H9 (cell line): ENCODE measurements around the gene TJAP1. TPM values are rescaled to one million over a fixed set of nuclear protein-coding genes. Genes with fewer than 3 reads are reported as not detected.

Source experiments
- DNase-seq: peaks from one replicate; pipeline ENCODE4 v3.0.0-alpha.2; 2017
- H2AFZ ChIP-seq: one replicate; pipeline ENCODE4 v1.6.1; 2013; ENCODE audit warnings: mild to moderate bottlenecking, low read length, control low read depth, moderate library complexity
- H2AK5ac ChIP-seq: 2 replicates; pipeline ENCODE4 v1.6.1; 2013; ENCODE audit warnings: low read length, control low read depth, mixed read lengths; ENCODE audit not compliant: insufficient read length
- H2BK120ac ChIP-seq: one replicate; pipeline ENCODE4 v1.6.1; 2013; ENCODE audit warnings: low read depth, mild to moderate bottlenecking, low read length, control low read depth, inconsistent platforms; ENCODE audit not compliant: poor library complexity, severe bottlenecking
- H2BK12ac ChIP-seq: 2 replicates; pipeline ENCODE4 v1.6.1; 2013; ENCODE audit warnings: low read length, control low read depth, mixed read lengths, low read depth; ENCODE audit not compliant: insufficient read length
- H2BK15ac ChIP-seq: 2 replicates; pipeline ENCODE4 v1.6.1; 2013; ENCODE audit warnings: low read depth, low read length, control low read depth
- H2BK20ac ChIP-seq: one replicate; pipeline ENCODE4 v1.6.1; 2013; ENCODE audit warnings: low read depth, mild to moderate bottlenecking, low read length, control low read depth, inconsistent platforms; ENCODE audit not compliant: poor library complexity, severe bottlenecking
- H2BK5ac ChIP-seq: 2 replicates; pipeline ENCODE4 v1.6.1; 2013; ENCODE audit warnings: low read length, control low read depth, mixed read lengths; ENCODE audit not compliant: insufficient read length
- H3K14ac ChIP-seq: 2 replicates; pipeline ENCODE4 v1.6.1; 2013; ENCODE audit warnings: low read length, control low read depth; ENCODE audit not compliant: insufficient read depth
- H3K18ac ChIP-seq: 2 replicates; pipeline ENCODE4 v1.6.1; 2013; ENCODE audit warnings: low read depth, mild to moderate bottlenecking, mixed read lengths, low read length, control low read depth; ENCODE audit not compliant: insufficient read length
- H3K23ac ChIP-seq: 2 replicates; pipeline ENCODE4 v1.6.1; 2013; ENCODE audit warnings: low read length, control low read depth, mixed read lengths, low read depth; ENCODE audit not compliant: insufficient read length
- H3K23me2 ChIP-seq: 2 replicates; pipeline ENCODE4 v1.6.1; 2013; ENCODE audit warnings: low read depth, mild to moderate bottlenecking, mixed read lengths, low read length, control low read depth; ENCODE audit not compliant: insufficient read length, poor library complexity, severe bottlenecking
- H3K27ac ChIP-seq: 2 replicates; pipeline ENCODE4 v1.5.1; 2013; ENCODE audit warnings: low read length, control low read depth, mixed read lengths, low read depth; ENCODE audit not compliant: insufficient read length
- H3K27me3 ChIP-seq: 2 replicates; pipeline ENCODE4 v1.6.1; 2013; ENCODE audit warnings: low read length, control low read depth, inconsistent platforms; ENCODE audit not compliant: insufficient read depth
- H3K4ac ChIP-seq: 2 replicates; pipeline ENCODE4 v1.6.1; 2013; ENCODE audit warnings: low read depth, mild to moderate bottlenecking, control low read depth, inconsistent platforms, low read length, moderate library complexity
- H3K4me1 ChIP-seq: 2 replicates; pipeline ENCODE4 v1.6.1; 2013; ENCODE audit warnings: low read length, control low read depth, inconsistent platforms; ENCODE audit not compliant: insufficient read depth
- H3K4me2 ChIP-seq: 2 replicates; pipeline ENCODE4 v1.6.1; 2013; ENCODE audit warnings: low read length, control low read depth, mixed read lengths; ENCODE audit not compliant: insufficient read length, insufficient read depth
- H3K56ac ChIP-seq: 2 replicates; pipeline ENCODE4 v1.6.1; 2013; ENCODE audit warnings: low read depth, mild to moderate bottlenecking, mixed read lengths, low read length, control low read depth; ENCODE audit not compliant: insufficient read length
- H3K79me1 ChIP-seq: 2 replicates; pipeline ENCODE4 v1.6.1; 2013; ENCODE audit warnings: low read depth, mild to moderate bottlenecking, moderate library complexity, low read length, control low read depth, inconsistent platforms; ENCODE audit not compliant: insufficient read depth, poor library complexity, severe bottlenecking
- H3K79me2 ChIP-seq: 2 replicates; pipeline ENCODE4 v1.6.1; 2013; ENCODE audit warnings: low read length, control low read depth, inconsistent platforms; ENCODE audit not compliant: insufficient read depth
- H3K9ac ChIP-seq: 2 replicates; pipeline ENCODE4 v1.6.1; 2013; ENCODE audit warnings: low read length, control low read depth, mixed read lengths; ENCODE audit not compliant: insufficient read length; ENCODE audit errors: extremely low read depth
- H3K9me3 ChIP-seq: one replicate; pipeline ENCODE4 v1.6.1; 2013; ENCODE audit warnings: low read depth, low read length, inconsistent platforms; ENCODE audit not compliant: control insufficient read depth
- H3T11ph ChIP-seq: one replicate; pipeline ENCODE4 v1.6.1; 2013; ENCODE audit warnings: mild to moderate bottlenecking, low read length, control low read depth, inconsistent platforms
- H4K20me1 ChIP-seq: one replicate; pipeline ENCODE4 v1.6.1; 2013; ENCODE audit not compliant: control insufficient read depth, insufficient read length, insufficient read depth
- H4K5ac ChIP-seq: 2 replicates; pipeline ENCODE4 v1.6.1; 2013; ENCODE audit warnings: low read depth, mild to moderate bottlenecking, mixed read lengths, low read length, control low read depth; ENCODE audit not compliant: insufficient read length
- H4K8ac ChIP-seq: replicated peaks from 2 replicates; pipeline ENCODE4 v1.6.1; 2013; ENCODE audit warnings: low read length, control low read depth, mixed read lengths, low read depth; ENCODE audit not compliant: insufficient read length
- H4K91ac ChIP-seq: 2 replicates; pipeline ENCODE4 v1.6.1; 2013; ENCODE audit warnings: low read depth, mild to moderate bottlenecking, moderate library complexity, mixed read lengths, low read length, control low read depth; ENCODE audit not compliant: insufficient read length
- H3K27ac Mint-ChIP-seq, 3 experiments: 2 replicates in 2 of 3; 3 replicates in 1 of 3; pipeline ENCODE4 v1.8.0; 2020 to 2021; ENCODE audit warnings: mixed read lengths in 3 of 3, mild to moderate bottlenecking in 1 of 3, moderate library complexity in 1 of 3
- H3K27me3 Mint-ChIP-seq: 2 replicates; pipeline ENCODE4 v1.8.0; 2021; ENCODE audit warnings: low read depth, mild to moderate bottlenecking, moderate library complexity, mixed read lengths
- H3K36me3 Mint-ChIP-seq, 3 experiments: 2 replicates in 2 of 3; 3 replicates in 1 of 3; pipeline ENCODE4 v1.8.0; 2020 to 2021; ENCODE audit warnings: low read depth in 3 of 3, mixed read lengths in 3 of 3; ENCODE audit not compliant: insufficient read depth in 1 of 3
- H3K4me1 Mint-ChIP-seq, 2 experiments: 2 replicates each; pipeline ENCODE4 v1.8.0; 2020; ENCODE audit warnings: mixed read lengths in 2 of 2
- H3K4me3 Mint-ChIP-seq, 2 experiments: 2 replicates in 1 of 2; 3 replicates in 1 of 2; pipeline ENCODE4 v1.8.0; 2020 to 2021; ENCODE audit warnings: mild to moderate bottlenecking in 2 of 2, mixed read lengths in 2 of 2, moderate library complexity in 1 of 2
- H3K9me3 Mint-ChIP-seq, 2 experiments: 2 replicates in 1 of 2; 3 replicates in 1 of 2; pipeline ENCODE4 v1.8.0; 2020; ENCODE audit warnings: mild to moderate bottlenecking in 2 of 2, mixed read lengths in 2 of 2, moderate library complexity in 1 of 2
- CTCF ChIP-seq: fragments of 200-600 bp; sonication (generic); conservative IDR thresholded peaks from 3 replicates; pipeline ENCODE4 v1.8.0; 2021; ENCODE audit warnings: antibody characterized with exemption, mild to moderate bottlenecking
- WGBS: extraction: QIAGEN DNeasy Blood & Tissue Kit; methylation state at CpG from one replicate; pipeline ENCODE4 v1.1.7; 2013; ENCODE audit warnings: missing lambda C conversion rate, low lambda C conversion rate, mixed read lengths; ENCODE audit not compliant: insufficient read length; ENCODE audit errors: extremely low coverage; 5-methylcytosine and 5-hydroxymethylcytosine counted together
- total RNA-seq: library from RNA; stranded (reverse); gene quantifications from 2 replicates; pipeline ENCODE4 v1.2.1, GENCODE V29; 2021

The TJAP1 gene
- total RNA-seq, 1 experiment from 2014 or later, result 45.1 TPM

GRCh38 chr6:43445576-43445975 lies 31.8 kb upstream of the TJAP1 start:
- H3K27ac Mint-ChIP-seq, result no peak overlapping the region
- DNase-seq, result no peak
- H3K27me3 ChIP-seq, result no peaks in the 10 kb centered on the region
- H3K56ac ChIP-seq, result no peak overlapping the region
- no peak overlapping the region for H2AK5ac ChIP-seq
- no peak overlapping the region for H4K5ac ChIP-seq
- no peak overlapping the region for H3K27ac ChIP-seq
- H3K23me2 ChIP-seq, result no peaks in the 10 kb centered on the region
- no peaks in the 10 kb centered on the region for H4K20me1 ChIP-seq
- H3K4ac ChIP-seq, result no peak overlapping the region
- H4K8ac ChIP-seq, result no peak overlapping the region
- H3K4me2 ChIP-seq, result no peak overlapping the region
- H3K36me3 Mint-ChIP-seq, result peaks cover 0 to 59% (median 44%) of the 10 kb centered on the region in 3 experiments; a peak in 5 of 7 replicates
- H2BK20ac ChIP-seq, result no peak overlapping the region
- H3K4me3 Mint-ChIP-seq, result no peak overlapping the region
- no peak overlapping the region for H3K18ac ChIP-seq
- no CpG with 5 or more reads among the region's 16 CpGs for WGBS
- no peaks in the 10 kb centered on the region for H3K79me1 ChIP-seq
- H3T11ph ChIP-seq, result no peak overlapping the region
- no peaks in the 10 kb centered on the region; the same call in 1 of the 2 replicates for H3K27me3 Mint-ChIP-seq
- no peak overlapping the region for H2AFZ ChIP-seq
- H2BK15ac ChIP-seq, result no peak overlapping the region
- no peak for TF ChIP-seq CTCF
- no peaks in the 10 kb centered on the region for H3K9me3 ChIP-seq
- H3K9me3 Mint-ChIP-seq, result no peaks in the 10 kb centered on the region
- no peak overlapping the region for H3K23ac ChIP-seq
- no peak overlapping the region for H3K14ac ChIP-seq
- no peaks in the 10 kb centered on the region for H3K4me1 Mint-ChIP-seq
- H3K9ac ChIP-seq, result no peak overlapping the region
- H2BK120ac ChIP-seq, result no peak overlapping the region
- H2BK5ac ChIP-seq, result no peak overlapping the region
- H3K79me2 ChIP-seq, result no peaks in the 10 kb centered on the region
- H4K91ac ChIP-seq, result no peak overlapping the region
- H3K4me1 ChIP-seq, result no peaks in the 10 kb centered on the region
- H2BK12ac ChIP-seq, result no peak overlapping the region
